Ishikawa (cell line): Measurements from ENCODE around the gene ABCB4.

Experiments used
- CEBPB ChIP-seq: IDR thresholded peaks from 2 replicates; pipeline ENCODE4 v1.6.1; 2012
- CREB1 ChIP-seq: IDR thresholded peaks from 2 replicates; pipeline ENCODE4 v1.6.1; 2012; ENCODE audit warnings: low read depth
- FOXM1 ChIP-seq: IDR thresholded peaks from 2 replicates; pipeline ENCODE4 v1.6.1; 2012; ENCODE audit warnings: low read depth, borderline replicate concordance
- RAD21 ChIP-seq: IDR thresholded peaks from 2 replicates; pipeline ENCODE4 v1.6.1; 2012; ENCODE audit warnings: low read depth
- TAF1 ChIP-seq: IDR thresholded peaks from 2 replicates; pipeline ENCODE4 v1.6.1; 2012; ENCODE audit warnings: low read depth, mild to moderate bottlenecking
- TCF12 ChIP-seq: IDR thresholded peaks from 2 replicates; pipeline ENCODE4 v1.6.1; 2012; ENCODE audit warnings: low read depth
- TF ChIP-seq, protein P1 (sequence below): IDR thresholded peaks from 2 replicates; pipeline ENCODE4 v1.6.1; 2012

DNA sequence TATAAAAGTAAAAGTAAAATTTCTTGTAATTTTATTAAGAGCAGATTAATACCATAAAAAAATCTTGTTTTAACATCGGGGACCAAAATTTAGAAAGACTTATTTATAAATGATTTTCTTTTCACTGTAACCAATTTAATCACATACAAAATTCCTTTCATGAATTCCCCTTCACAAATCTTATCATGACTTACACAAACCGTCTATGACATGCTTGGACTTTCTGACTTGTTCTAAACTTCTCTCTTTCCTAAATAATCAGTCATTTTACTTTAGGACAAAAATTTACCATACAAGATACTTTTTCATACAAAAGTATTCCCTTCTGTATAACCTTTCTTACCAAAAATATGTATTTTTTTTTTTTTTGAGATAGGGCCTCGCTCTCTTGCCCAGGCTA lies 120.7 kb downstream of the ABCB4 start:
- no peak for TF ChIP-seq CREB1
- no peak for TF ChIP-seq CEBPB
- TF ChIP-seq TAF1 = no peak
- TF ChIP-seq FOXM1 = no peak
- TF ChIP-seq, protein P1, sequence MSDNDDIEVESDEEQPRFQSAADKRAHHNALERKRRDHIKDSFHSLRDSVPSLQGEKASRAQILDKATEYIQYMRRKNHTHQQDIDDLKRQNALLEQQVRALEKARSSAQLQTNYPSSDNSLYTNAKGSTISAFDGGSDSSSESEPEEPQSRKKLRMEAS = no peak
- no peak for TF ChIP-seq TCF12
- TF ChIP-seq RAD21 = no peak
